Ovary (tissue), 3 donors: ENCODE data around the gene ADAMTS2.

ENCODE experiments used
- EP300 ChIP-seq: sonication (generic); formaldehyde crosslinking; IDR thresholded peaks from one replicate; pipeline ENCODE4 v1.6.1; 2017; ENCODE audit warnings: antibody characterized with exemption
- POLR2A ChIP-seq: fragments of 450-650 bp; IDR thresholded peaks from one replicate; pipeline ENCODE4 v1.6.1; 2017; ENCODE audit warnings: antibody characterized with exemption, mild to moderate bottlenecking, moderate library complexity
- TF ChIP-seq, protein P1 (sequence below), 3 donors: fragments of 450-650 bp in 2 of 3; fragments of 200-600 bp in 1 of 3; IDR thresholded peaks; one replicate each; pipeline versions ENCODE4 v1.5.1 to v1.8.0; 2016 to 2022; ENCODE audit warnings: antibody characterized with exemption in 3 of 3, mild to moderate bottlenecking in 1 of 3
- donor health status: DM: no; HTN: no; CAD: no.

DNA sequence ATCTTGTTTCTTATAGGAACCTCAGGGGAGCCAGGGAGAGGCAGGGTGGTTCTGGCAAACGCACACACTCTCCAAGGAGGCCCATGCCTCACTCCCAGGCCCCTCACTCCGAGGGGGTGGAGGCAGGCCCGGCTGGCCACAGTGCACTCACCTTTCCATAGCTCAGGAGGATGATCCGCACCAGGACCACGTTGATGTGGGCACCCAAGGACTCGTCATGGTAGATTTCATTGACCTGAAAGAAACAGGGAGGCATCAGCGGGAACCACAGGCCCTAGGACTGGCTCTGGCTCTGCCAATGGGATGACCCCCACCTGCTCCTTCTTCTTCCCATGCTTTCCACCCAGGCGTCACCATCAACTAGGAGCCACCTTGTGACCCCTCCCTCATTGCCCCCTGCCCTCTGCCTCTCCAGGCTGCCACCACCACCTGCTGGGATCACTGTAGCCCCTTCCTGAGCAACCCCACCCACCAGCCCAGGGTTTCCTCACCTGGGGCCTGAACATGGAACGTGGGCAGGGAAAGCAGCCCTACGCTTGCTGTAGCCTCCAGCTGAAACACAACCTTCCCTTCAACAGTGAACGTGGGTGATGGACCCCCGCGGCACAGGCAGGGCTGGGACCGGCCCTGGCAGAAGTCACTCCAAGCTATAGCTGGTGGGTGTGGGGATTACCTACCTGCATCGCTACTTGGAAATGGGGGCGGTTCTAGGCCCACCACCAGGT is 164.2 kb downstream of the ADAMTS2 start:
- TF ChIP-seq, protein P1, sequence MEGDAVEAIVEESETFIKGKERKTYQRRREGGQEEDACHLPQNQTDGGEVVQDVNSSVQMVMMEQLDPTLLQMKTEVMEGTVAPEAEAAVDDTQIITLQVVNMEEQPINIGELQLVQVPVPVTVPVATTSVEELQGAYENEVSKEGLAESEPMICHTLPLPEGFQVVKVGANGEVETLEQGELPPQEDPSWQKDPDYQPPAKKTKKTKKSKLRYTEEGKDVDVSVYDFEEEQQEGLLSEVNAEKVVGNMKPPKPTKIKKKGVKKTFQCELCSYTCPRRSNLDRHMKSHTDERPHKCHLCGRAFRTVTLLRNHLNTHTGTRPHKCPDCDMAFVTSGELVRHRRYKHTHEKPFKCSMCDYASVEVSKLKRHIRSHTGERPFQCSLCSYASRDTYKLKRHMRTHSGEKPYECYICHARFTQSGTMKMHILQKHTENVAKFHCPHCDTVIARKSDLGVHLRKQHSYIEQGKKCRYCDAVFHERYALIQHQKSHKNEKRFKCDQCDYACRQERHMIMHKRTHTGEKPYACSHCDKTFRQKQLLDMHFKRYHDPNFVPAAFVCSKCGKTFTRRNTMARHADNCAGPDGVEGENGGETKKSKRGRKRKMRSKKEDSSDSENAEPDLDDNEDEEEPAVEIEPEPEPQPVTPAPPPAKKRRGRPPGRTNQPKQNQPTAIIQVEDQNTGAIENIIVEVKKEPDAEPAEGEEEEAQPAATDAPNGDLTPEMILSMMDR (IDR thresholded peaks at IDR 0.05), result no peak
- TF ChIP-seq POLR2A (no peak), EP300 (no peak)
